HepG2 (cell line): ENCODE results near the gene SRGAP3. TPM values are rescaled to one million over a fixed set of nuclear protein-coding genes. Genes with fewer than 3 reads are reported as not detected.

Experiments
- ATAC-seq: fragments of 200-7000 bp; cut with Tn5 transposase; 3 replicates; pipeline ENCODE4 v1.9.1; 2020; ENCODE audit warnings: mild to moderate bottlenecking, moderate library complexity
- BruUV-seq: library from RNA; stranded (reverse); fragments of 400-500 nt; replicated peaks from 2 replicates; lab custom pipeline; 2021; lab: Mats Ljungman, UMichigan
- CTCF ChIA-PET: fragments of 300-600 bp; formaldehyde crosslinking; extraction: SDS; loops from one replicate; lab custom pipeline; 2021; ENCODE audit warnings: low total read pairs, inconsistent platforms, low intra/inter-chr PET ratio; lab: Yijun Ruan, JAX
- POLR2A ChIA-PET: fragments of 350-600 bp; sonication (Branson Sonifier 250); formaldehyde crosslinking; loops from one replicate; lab custom pipeline; 2020; ENCODE audit warnings: antibody characterized with exemption, inconsistent platforms; lab: Yijun Ruan, JAX
- DNase-seq: peaks from one replicate; pipeline ENCODE4 v3.0.0-alpha.2; 2015; ENCODE audit warnings: low spot score
- FAIRE-seq: peaks from 3 replicates; lab custom pipeline; 2011; peaks lifted over from hg19 to GRCh38; lab: Jason Lieb, UNC
- H2AFZ ChIP-seq: one replicate; pipeline ENCODE4 v1.6.1; 2011; ENCODE audit warnings: low read length, inconsistent platforms
- H3K27ac ChIP-seq: fragments of 300-600 bp; 3 replicates; pipeline ENCODE4 v1.8.0; 2011; ENCODE audit warnings: mixed run types, mild to moderate bottlenecking, mixed read lengths, low read length, inconsistent platforms; ENCODE audit not compliant: insufficient read depth; ENCODE audit errors: extremely low read length
- H3K27me3 ChIP-seq, 2 experiments: fragments of 200-600 bp in 1 of 2; 2 replicates in 1 of 2; 3 replicates in 1 of 2; pipeline versions ENCODE4 v1.6.0 to v1.8.0; 2011; ENCODE audit warnings: low read length in 2 of 2, mild to moderate bottlenecking in 2 of 2, moderate library complexity in 2 of 2, inconsistent platforms in 1 of 2; ENCODE audit not compliant: insufficient read depth in 2 of 2, control insufficient read depth in 1 of 2
- H3K36me3 ChIP-seq, 2 experiments: fragments of 200-600 bp in 1 of 2; replicated peaks in 1 of 2; 2 replicates in 1 of 2; 3 replicates in 1 of 2; pipeline versions ENCODE4 v1.5.1 to v1.8.0; 2011; ENCODE audit warnings: low read length in 2 of 2, inconsistent platforms in 1 of 2; ENCODE audit not compliant: insufficient read depth in 2 of 2, control insufficient read depth in 1 of 2
- H3K4me1 ChIP-seq: 2 replicates; pipeline ENCODE4 v1.5.1; 2012; ENCODE audit warnings: low read length, inconsistent platforms; ENCODE audit not compliant: insufficient read depth
- H3K4me2 ChIP-seq: 2 replicates; pipeline ENCODE4 v1.6.0; 2011; ENCODE audit warnings: low read depth, low read length, inconsistent platforms
- H3K4me3 ChIP-seq, 3 experiments: fragments of 200-600 bp in 1 of 3; sonication (generic), shearing (Covaris generic) in 1 of 3; replicated peaks in 1 of 3; 2 replicates each; pipeline ENCODE4 v1.5.1; 2011 to 2016; ENCODE audit warnings: low read length in 3 of 3, inconsistent platforms in 2 of 3, low read depth in 2 of 3, mild to moderate bottlenecking in 2 of 3, control low read depth in 1 of 3, mixed read lengths in 1 of 3; ENCODE audit not compliant: insufficient read depth in 1 of 3
- H3K79me2 ChIP-seq: one replicate; pipeline ENCODE4 v1.6.1; 2011; ENCODE audit warnings: low read length, inconsistent platforms; ENCODE audit not compliant: insufficient read depth
- H3K9ac ChIP-seq: 2 replicates; pipeline ENCODE4 v1.6.0; 2011; ENCODE audit warnings: mild to moderate bottlenecking, low read depth, low read length, inconsistent platforms; ENCODE audit not compliant: insufficient read depth
- H3K9me3 ChIP-seq: 2 replicates; pipeline ENCODE4 v1.5.1; 2012; ENCODE audit warnings: mild to moderate bottlenecking, low read length
- H4K20me1 ChIP-seq: 2 replicates; pipeline ENCODE4 v1.6.0; 2011; ENCODE audit warnings: inconsistent platforms, mild to moderate bottlenecking, low read length, moderate library complexity; ENCODE audit not compliant: insufficient read depth
- CEBPG ChIP-seq: IDR thresholded peaks from 2 replicates; pipeline ENCODE4 v1.6.1; 2016
- CHD2 ChIP-seq: IDR thresholded peaks from 2 replicates; pipeline ENCODE4 v1.6.1; 2011; ENCODE audit warnings: low read depth, low read length, improper control_type of control experiment
- FOXK1 ChIP-seq: sonication (generic); formaldehyde crosslinking; IDR thresholded peaks from 2 replicates; pipeline ENCODE4 v1.4.0; 2020; ENCODE audit warnings: low read depth, missing genetic modification reagents, borderline replicate concordance
- HNF4G ChIP-seq, 2 experiments: sonication (generic) in 1 of 2; formaldehyde crosslinking in 1 of 2; IDR thresholded peaks; 2 replicates each; pipeline versions ENCODE4 v1.4.0 to v1.6.1; 2011 to 2020; ENCODE audit warnings: borderline replicate concordance in 2 of 2, low read depth in 2 of 2, mild to moderate bottlenecking in 2 of 2, low read length in 1 of 2, missing genetic modification reagents in 1 of 2, moderate library complexity in 1 of 2
- ISX ChIP-seq: sonication (generic); formaldehyde crosslinking; conservative IDR thresholded peaks from 2 replicates; pipeline ENCODE4 v1.5.0; 2020; ENCODE audit warnings: missing genetic modification reagents
- JDP2 ChIP-seq: sonication (generic); formaldehyde crosslinking; IDR thresholded peaks from 2 replicates; pipeline ENCODE4 v1.8.1; 2022; ENCODE audit warnings: missing genetic modification reagents, borderline replicate concordance
- NCOA2 ChIP-seq: sonication (generic); formaldehyde crosslinking; IDR thresholded peaks from 2 replicates; pipeline ENCODE4 v1.8.0; 2022; ENCODE audit warnings: inconsistent platforms
- NFYC ChIP-seq: IDR thresholded peaks from 2 replicates; pipeline ENCODE4 v1.6.1; 2016; ENCODE audit warnings: missing genetic modification reagents, missing compliant biosample characterization
- WGBS: methylation state at CpG from one replicate; pipeline ENCODE4 v1.1.6; 2017; ENCODE audit warnings: low lambda C conversion rate; 5-methylcytosine and 5-hydroxymethylcytosine counted together
- in situ Hi-C: cut with HindIII; loops from 2 replicates; pipeline ENCODE4 v1.10.0; 2017; ENCODE audit warnings: low pct_unique_long_range_greater_than_20kb; ENCODE audit not compliant: extremely low pct_ligation_motif_present
- intact Hi-C: fragments of 100-400 bp; cut with micrococcal nuclease; formaldehyde crosslinking; loops from one replicate; pipeline ENCODE4 v1.10.0; 2022; ENCODE audit not compliant: unreplicated experiment
- polyA plus RNA-seq, 8 experiments: library from polyadenylated mRNA; depleted of rRNA in 3 of 8; stranded (reverse) in 7 of 8; unstranded in 1 of 8; fragments of >200 nt; fragmentation: Illumina TruSeq in 4 of 8; extraction: Trizol in 4 of 8; gene quantifications; 2 replicates each; pipeline versions ENCODE4 v1.2.1 to v1.2.3, GENCODE V29; 2011 to 2016; ENCODE audit warnings: low read depth in 4 of 8, missing spikeins in 1 of 8, mixed read lengths in 1 of 8; ENCODE audit not compliant: insufficient read depth in 1 of 8
- total RNA-seq, 5 experiments: library from RNA; depleted of rRNA; stranded (reverse); fragments of >200 nt; fragmentation: Illumina TruSeq; extraction: Trizol; gene quantifications; 2 replicates each; pipeline ENCODE4 v1.2.3, GENCODE V29; 2016; ENCODE audit warnings: low read depth in 1 of 5
- TF ChIP-seq, protein P1 (sequence below): sonication (generic); formaldehyde crosslinking; IDR thresholded peaks from 2 replicates; pipeline ENCODE4 v1.5.1; 2020; ENCODE audit warnings: mild to moderate bottlenecking, missing genetic modification reagents, moderate library complexity
- TF ChIP-seq, protein P2 (sequence below): IDR thresholded peaks from 2 replicates; pipeline ENCODE4 v1.6.1; 2016; ENCODE audit warnings: low read depth, missing genetic modification reagents, missing compliant biosample characterization
- TF ChIP-seq, protein P3 (sequence below): sonication (generic); formaldehyde crosslinking; IDR thresholded peaks from 2 replicates; pipeline ENCODE4 v1.5.0; 2020; ENCODE audit warnings: mild to moderate bottlenecking, missing genetic modification reagents
- TF ChIP-seq, protein P4 (sequence below): conservative IDR thresholded peaks from 2 replicates; pipeline ENCODE4 v1.6.1; 2018; ENCODE audit warnings: missing genetic modification reagents

Gene SRGAP3
- total and polyA plus RNA-seq, 2 of the 13 experiments (the other 11 are each of a cell fraction or from before 2014, with no cell fraction given): 1.2 to 1.4 TPM

DNA sequence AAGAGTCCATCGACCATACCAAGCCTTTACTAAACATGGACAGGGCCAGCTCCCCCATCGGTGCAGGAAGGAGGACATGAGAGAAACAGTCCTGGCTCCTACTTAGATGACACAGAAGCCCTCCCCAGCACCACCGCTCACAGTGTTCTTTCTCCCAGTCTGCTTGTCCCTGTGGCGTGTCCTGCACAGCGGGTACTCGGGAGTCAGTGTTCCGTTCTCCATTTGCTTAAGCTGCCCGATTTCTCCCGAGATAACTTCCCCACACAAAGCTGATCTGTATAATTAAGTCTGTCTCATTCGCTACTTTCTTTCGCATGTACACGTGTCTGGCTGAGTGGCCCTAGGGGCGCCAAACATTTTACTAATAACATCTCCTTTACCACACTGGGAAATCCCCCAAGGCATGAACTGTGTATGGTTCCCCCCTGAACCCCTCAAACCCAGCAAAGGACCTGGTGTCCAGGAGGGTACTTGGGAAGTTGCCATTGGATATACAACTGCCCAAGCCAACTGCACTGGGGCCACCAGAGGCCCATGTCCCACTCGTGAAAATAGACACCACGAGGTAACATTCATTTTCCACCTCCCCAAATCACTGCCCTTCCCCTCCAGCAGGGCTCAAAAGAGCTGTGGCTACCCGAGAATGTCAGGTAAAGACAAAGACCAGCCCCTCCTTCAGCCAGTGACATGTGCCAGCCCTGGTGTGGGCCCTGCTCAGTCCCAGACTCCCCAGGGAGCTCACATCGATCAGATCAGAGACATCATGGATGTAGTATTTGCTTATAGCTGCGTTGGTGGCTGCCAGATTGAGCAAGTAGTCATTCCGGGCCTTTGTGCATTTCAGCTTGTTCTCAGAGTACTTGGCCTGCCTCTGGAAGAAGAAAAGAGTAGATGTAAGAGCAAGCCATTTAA is 189.7 kb downstream of the SRGAP3 start:
- Histone ChIP-seq H2AFZ (no peak overlapping the region), H3K27ac (no peak overlapping the region), H3K9me3 (no peaks in the 10 kb centered on the region), H3K9ac (no peak overlapping the region), H3K4me1 (no peaks in the 10 kb centered on the region), H3K36me3 (no peaks in the 10 kb centered on the region), H3K4me2 (no peak overlapping the region), H3K4me3 (no peak overlapping the region), H3K27me3 (peaks cover 1 to 4% of the 10 kb centered on the region in 2 experiments; a peak in 2 of 5 replicates), H4K20me1 (no peaks in the 10 kb centered on the region), H3K79me2 (no peaks in the 10 kb centered on the region)
- FAIRE-seq: no peak
- CTCF ChIA-PET: no interaction called here
- no peak for ATAC-seq
- no TSS peak for BruUV-seq
- 50% methylated on average over 19 of the region's 19 CpGs for WGBS
- no peak for DNase-seq
- in situ Hi-C loops: no loop called here
- intact Hi-C loops: no loop called here
- POLR2A ChIA-PET: interaction anchor here (0.6 kb wide), 1 partner anchor 23 kb away, joined by 3 read pairs; no protein-coding TSS in a partner anchor
- TF ChIP-seq, protein P1, sequence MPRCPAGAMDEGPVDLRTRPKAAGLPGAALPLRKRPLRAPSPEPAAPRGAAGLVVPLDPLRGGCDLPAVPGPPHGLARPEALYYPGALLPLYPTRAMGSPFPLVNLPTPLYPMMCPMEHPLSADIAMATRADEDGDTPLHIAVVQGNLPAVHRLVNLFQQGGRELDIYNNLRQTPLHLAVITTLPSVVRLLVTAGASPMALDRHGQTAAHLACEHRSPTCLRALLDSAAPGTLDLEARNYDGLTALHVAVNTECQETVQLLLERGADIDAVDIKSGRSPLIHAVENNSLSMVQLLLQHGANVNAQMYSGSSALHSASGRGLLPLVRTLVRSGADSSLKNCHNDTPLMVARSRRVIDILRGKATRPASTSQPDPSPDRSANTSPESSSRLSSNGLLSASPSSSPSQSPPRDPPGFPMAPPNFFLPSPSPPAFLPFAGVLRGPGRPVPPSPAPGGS: no peak
- TF ChIP-seq ISX (CRISPR knock-in tag) (no peak), NCOA2 (CRISPR knock-in tag) (no peak), HNF4G (IDR thresholded peaks at IDR 0.05; ENCODE audit: borderline replicate concordance, low read depth, low read length) (no peak), HNF4G (CRISPR knock-in tag; IDR thresholded peaks at IDR 0.05; ENCODE audit: borderline replicate concordance, low read depth) (no peak), JDP2 (CRISPR knock-in tag) (no peak), CEBPG (CRISPR knock-in tag) (no peak), FOXK1 (CRISPR knock-in tag) (no peak), CHD2 (no peak), NFYC (CRISPR knock-in tag) (no peak)
- TF ChIP-seq, protein P2, sequence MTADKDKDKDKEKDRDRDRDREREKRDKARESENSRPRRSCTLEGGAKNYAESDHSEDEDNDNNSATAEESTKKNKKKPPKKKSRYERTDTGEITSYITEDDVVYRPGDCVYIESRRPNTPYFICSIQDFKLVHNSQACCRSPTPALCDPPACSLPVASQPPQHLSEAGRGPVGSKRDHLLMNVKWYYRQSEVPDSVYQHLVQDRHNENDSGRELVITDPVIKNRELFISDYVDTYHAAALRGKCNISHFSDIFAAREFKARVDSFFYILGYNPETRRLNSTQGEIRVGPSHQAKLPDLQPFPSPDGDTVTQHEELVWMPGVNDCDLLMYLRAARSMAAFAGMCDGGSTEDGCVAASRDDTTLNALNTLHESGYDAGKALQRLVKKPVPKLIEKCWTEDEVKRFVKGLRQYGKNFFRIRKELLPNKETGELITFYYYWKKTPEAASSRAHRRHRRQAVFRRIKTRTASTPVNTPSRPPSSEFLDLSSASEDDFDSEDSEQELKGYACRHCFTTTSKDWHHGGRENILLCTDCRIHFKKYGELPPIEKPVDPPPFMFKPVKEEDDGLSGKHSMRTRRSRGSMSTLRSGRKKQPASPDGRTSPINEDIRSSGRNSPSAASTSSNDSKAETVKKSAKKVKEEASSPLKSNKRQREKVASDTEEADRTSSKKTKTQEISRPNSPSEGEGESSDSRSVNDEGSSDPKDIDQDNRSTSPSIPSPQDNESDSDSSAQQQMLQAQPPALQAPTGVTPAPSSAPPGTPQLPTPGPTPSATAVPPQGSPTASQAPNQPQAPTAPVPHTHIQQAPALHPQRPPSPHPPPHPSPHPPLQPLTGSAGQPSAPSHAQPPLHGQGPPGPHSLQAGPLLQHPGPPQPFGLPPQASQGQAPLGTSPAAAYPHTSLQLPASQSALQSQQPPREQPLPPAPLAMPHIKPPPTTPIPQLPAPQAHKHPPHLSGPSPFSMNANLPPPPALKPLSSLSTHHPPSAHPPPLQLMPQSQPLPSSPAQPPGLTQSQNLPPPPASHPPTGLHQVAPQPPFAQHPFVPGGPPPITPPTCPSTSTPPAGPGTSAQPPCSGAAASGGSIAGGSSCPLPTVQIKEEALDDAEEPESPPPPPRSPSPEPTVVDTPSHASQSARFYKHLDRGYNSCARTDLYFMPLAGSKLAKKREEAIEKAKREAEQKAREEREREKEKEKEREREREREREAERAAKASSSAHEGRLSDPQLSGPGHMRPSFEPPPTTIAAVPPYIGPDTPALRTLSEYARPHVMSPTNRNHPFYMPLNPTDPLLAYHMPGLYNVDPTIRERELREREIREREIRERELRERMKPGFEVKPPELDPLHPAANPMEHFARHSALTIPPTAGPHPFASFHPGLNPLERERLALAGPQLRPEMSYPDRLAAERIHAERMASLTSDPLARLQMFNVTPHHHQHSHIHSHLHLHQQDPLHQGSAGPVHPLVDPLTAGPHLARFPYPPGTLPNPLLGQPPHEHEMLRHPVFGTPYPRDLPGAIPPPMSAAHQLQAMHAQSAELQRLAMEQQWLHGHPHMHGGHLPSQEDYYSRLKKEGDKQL (CRISPR knock-in tag): no peak
- TF ChIP-seq, protein P3, sequence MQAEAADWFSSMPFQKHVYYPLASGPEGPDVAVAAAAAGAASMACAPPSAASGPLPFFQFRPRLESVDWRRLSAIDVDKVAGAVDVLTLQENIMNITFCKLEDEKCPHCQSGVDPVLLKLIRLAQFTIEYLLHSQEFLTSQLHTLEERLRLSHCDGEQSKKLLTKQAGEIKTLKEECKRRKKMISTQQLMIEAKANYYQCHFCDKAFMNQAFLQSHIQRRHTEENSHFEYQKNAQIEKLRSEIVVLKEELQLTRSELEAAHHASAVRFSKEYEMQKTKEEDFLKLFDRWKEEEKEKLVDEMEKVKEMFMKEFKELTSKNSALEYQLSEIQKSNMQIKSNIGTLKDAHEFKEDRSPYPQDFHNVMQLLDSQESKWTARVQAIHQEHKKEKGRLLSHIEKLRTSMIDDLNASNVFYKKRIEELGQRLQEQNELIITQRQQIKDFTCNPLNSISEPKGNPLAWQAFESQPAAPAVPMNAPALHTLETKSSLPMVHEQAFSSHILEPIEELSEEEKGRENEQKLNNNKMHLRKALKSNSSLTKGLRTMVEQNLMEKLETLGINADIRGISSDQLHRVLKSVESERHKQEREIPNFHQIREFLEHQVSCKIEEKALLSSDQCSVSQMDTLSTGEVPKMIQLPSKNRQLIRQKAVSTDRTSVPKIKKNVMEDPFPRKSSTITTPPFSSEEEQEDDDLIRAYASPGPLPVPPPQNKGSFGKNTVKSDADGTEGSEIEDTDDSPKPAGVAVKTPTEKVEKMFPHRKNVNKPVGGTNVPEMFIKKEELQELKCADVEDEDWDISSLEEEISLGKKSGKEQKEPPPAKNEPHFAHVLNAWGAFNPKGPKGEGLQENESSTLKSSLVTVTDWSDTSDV (CRISPR knock-in tag): no peak
- TF ChIP-seq, protein P4, sequence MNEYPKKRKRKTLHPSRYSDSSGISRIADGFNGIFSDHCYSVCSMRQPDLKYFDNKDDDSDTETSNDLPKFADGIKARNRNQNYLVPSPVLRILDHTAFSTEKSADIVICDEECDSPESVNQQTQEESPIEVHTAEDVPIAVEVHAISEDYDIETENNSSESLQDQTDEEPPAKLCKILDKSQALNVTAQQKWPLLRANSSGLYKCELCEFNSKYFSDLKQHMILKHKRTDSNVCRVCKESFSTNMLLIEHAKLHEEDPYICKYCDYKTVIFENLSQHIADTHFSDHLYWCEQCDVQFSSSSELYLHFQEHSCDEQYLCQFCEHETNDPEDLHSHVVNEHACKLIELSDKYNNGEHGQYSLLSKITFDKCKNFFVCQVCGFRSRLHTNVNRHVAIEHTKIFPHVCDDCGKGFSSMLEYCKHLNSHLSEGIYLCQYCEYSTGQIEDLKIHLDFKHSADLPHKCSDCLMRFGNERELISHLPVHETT: no peak
